GM18499 (cell line): ENCODE data around the gene RYK.

Experiments used
- ATAC-seq: cut with Tn5 transposase; IDR thresholded peaks from one replicate; pipeline ENCODE4 v1.9.1; 2021; ENCODE audit warnings: moderate number of reproducible peaks; ENCODE audit not compliant: insufficient read depth, unreplicated experiment

The RYK gene

DNA sequence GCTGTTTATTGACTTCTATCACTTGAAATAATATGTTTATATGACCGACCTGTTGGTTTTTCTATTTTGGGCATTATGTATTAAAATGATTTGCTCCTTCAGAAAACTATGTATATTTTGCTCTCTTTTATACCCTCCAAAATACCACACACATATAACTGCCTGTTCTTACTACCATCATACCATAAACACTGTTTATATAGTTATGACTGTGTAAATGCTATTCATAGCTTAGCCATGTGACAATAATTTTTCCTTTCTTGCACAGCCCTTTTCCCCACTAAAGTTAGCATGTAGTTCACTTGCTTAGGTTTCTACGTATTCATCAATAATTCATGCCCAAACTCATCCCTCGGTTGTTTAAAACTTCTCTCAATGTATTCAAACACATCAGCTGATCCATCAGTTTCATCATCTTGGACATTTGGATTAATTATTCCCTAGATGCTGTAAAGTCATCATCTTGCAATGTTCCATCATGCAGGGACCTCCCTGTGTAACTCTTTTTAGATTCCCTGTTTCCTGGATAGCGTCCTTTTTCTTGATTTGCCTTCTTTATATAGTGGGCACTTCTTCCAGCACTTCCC, 8.2 kb upstream of the RYK start:
- no peak for ATAC-seq

DNA sequence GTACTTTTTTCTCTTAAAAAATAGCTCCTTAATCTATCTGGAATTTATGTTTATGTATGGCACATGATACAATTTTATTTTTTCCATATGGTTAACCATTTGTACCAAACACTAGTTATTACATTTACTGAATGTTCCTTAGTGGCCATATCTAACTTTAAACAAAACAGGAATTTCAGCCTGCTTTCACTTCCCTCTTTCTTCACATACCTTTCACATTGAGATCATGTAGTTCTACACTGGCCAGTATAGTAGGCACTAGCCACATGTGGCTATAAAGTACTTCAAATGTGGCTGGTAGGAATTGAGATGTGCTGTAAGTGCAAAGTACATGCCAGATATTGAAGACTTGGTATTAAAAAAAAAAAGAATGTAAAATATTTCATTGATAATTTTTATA, 4.7 kb upstream of the RYK start:
- no peak for ATAC-seq

DNA sequence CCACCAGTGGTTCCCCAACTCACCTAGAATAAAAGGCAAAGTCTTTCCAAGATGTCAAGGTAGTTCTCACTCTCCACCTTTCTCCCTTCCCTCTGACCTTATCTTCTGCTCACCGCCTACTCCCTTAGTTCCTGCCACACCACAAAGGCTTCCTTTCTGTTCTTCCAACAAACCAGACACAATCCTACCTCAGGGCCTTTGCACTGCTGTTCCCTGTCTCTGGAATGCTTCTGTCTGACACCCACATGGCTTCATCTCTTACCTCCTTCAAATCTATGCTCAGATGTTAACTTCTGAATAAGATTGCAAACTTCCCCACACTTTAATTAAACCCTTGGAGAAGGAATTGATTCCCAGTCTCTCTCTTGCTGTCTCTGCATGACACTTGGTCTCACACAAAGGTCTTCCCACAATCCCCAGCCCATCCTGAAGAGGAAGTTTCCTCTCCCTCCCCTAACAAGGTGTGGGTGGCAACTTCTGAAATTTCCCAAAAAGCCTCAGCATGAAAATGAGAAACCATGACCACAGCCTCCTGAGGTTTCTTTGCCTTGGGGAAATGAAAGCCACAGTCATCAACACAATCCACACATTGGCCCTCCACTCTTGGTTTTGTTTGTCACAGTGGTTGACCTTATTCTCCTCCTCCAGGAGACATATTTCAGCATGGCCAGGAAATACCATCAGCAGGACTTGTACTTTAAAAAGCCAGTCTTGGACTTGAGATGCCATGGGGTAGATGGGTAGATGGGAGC, 3.0 kb upstream of the RYK start:
- ATAC-seq: no peak

DNA sequence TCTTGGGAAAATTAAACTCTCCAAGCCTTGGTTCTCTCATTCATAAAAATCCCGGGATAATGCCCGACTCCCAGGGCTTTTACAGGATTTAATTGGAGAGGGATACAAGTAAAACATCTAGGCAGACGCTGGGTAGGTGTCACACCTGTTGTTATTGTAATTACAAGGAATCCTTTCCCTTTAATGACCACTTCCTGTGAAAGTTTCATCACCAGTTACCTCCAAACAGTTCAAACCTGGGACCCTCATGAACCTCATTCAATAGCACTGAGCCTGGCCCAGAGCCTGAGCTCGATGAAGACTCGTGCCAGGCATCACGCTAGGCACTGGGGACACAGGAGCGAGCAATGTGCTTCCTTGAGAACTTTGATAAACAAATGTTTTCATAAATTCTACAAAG, 2.1 kb upstream of the RYK start:
- ATAC-seq: no peak

DNA sequence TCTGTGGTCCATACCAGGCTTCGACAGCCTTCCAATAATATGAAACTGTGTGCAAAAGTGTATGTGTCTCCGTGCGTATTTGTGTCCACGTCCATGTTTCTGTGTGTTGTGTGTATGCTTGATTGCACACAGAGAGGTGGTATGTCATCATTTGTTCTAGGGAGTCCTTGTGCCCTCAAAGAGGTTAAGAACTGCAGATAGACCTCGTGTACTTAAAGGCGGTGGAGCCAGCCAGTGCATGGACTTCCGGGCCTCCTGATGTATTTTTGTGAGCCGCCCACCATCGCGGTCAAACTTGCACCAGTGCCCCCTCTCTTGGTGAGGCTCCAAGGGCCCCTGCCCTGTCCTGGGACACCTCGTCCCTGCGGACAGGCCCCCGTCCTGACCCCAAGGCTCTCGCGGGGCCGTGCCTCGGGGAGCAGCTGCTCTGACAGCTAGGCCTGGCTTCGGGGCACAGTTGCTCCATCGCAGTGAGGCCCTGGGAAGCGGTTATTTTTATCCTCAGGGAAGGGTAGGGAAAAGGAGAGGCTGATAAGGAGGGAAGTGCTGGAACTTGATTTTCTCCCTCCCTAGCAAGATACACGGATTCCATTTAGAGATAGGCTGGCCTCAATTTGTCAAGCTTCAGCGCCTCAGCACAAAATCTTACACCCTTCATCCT, 1.2 kb upstream of the RYK start:
- no peak for ATAC-seq

DNA sequence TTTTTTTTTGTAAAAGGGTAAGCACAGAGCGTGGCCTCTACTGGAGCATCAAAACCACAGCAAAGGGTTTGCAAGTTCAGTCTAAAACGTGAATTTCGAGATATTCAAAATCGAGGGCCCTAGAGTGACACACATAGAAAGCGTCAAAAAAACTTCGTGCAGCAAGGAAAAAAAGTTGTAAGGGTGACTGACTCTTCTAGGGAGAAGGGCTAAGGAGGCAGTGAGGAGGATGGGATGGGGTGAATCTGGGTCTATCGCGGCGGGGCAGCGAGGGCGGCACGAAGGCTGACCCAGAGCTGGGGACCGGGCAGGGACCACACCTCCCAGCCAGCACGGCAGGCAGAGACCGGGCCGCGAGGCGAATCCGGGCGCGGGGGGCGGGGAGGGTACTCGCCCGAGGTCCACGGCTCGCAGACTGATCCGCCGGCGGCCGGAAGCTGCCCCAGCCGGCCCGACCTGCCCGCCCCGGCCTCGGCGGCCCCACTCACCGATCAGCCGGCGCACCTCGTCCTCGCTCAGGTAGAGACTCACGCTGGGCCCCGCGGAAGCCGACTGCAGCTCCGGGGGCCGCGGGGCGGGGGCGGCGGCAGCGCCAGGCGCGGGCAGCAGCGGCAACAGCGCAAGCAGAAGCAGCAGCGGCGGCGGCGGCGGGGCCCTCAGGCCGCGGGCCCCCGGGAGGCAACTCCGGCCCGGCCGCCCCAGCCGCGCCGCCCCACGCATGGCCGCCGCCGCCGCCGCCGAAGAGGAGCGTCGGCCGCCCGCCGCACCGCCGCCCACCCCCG, 533 bp downstream of the RYK start:
- peak; percentile 28 for ATAC-seq

DNA sequence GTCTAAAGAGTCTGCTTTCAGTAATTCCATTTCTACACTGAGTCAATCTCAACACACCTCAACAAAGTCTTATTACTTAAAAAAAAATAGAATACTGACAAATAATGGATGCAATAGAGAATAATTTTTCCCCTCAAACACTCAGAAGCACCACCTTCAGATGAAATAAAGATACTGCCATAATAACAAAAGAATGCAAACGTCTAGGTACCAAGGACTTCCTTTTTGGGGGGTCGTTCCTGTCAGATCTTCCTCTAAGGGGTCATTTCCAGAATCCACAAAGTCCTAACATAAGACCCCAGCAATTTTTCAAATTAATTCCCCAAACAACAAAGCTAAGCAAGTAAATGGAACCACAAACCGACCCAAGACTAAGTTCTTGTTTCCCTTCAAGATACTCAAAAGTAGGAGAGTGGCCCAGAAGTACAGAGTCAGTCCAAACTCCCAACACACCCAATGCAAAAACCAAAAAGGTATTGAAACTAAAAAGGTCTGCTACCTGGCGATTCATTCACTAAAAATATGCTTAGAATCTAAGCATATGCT, 1.3 kb downstream of the RYK start:
- no peak for ATAC-seq

DNA sequence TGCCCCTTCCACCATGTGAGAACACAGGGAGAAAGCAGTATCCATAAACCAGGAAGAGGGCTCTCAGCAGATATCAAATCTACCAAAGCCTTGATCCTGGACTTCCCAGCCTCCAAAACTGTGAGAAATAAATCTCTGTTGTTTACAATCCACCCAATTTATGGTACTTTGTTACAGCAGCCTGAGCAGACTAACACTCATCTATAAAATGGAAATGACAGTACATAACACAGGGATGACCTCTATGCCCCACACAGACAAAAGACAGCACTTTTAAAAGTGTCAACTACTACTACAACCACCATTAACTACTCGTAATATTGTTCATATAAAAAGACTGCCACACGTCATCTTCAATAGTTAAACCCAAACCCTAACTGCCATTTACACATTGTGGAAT, 5.7 kb downstream of the RYK start:
- ATAC-seq: no peak

DNA sequence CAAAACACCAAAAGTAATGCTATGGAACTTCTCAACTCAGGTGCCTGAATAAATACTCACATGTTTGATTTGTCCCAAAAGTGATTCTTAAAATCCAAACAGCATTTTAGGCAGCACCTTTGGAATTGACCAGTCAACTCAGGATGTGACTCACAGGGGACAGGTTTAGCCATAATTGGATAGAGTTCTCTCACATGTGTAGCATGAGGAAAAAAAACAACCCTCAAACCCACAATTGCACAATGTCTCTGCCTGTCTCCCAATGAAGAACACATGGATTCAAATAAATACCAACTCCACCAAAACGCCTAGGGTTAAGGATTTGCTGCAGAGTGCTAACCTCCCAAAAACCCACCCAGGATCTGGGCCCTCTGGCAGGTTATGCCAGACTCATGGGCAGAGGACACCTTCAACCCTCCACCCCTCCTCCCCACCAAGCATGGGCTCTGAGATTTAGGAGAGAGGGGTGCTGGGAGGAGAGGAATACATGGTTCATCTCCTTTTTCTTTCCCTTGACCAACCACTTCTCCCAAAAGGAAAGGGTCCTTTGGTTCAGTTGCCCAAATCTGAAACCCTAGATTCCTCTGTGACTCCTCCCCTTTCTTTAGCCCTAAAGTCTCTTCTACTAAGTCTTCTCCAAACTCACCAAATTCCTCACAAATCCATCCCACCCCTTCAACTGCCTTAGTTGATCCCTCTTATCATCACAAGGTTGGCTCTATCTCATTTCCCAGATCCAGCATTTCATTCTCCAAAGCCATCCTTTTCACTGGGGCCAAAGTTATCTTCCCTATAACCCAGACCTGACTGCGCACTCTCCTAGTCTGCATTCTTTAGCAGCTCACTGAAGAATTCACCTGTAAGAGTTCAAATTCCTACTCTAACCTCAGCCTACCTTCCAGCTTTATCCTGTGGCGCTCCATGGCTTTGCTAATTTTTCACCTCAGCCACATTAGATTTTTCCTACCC, 7.7 kb downstream of the RYK start:
- ATAC-seq: no peak

DNA sequence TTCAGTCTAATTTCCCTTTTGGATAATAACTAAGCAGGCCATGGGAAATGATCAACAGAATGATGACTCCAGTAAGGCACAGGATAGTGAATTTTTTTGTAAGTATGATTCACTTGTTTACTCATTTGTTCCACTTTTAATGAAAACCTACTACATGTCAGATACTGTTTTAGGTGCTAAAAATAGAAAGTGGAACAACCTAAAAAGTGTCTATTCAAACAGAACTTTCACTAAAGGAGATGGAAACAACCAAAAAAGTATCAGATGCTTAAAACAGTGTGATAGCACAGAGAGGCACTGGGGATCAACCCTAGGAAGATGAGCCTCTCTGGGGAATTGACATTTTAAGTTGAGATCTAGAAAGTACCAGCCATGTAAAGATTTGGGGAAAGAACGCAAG, 11.1 kb downstream of the RYK start:
- peak; percentile 72 for ATAC-seq

DNA sequence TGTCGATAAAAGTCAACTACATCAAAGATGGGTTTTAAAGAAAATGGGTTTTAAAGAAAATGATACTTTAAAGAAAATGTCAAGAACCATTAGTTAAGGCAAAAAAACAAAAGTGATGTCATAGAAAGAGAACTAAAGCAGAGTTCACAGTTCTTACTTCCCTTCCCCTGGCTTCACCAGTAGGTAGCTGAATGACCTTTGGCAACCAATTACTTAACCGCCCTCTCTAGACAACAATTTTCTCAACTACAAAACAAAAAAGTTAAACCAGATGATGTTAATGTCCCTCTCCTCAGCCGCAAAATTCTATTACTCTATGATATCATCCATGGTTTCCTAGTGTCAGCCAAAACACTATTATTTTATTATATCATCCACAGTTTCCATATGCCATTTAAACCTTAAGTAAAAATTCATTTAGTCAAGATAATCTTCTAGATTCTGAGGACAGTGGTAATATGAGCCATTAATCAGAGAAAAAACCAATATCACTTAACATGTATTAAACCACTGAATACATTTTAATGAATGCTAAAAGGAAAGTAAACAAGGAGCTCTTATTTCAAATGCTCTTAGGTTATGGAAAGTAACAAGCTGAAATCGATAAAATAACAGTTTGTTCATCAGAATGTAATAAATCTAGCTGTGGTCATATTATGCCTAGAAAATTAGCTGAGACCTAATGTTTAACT, 13.1 kb downstream of the RYK start:
- ATAC-seq: no peak

DNA sequence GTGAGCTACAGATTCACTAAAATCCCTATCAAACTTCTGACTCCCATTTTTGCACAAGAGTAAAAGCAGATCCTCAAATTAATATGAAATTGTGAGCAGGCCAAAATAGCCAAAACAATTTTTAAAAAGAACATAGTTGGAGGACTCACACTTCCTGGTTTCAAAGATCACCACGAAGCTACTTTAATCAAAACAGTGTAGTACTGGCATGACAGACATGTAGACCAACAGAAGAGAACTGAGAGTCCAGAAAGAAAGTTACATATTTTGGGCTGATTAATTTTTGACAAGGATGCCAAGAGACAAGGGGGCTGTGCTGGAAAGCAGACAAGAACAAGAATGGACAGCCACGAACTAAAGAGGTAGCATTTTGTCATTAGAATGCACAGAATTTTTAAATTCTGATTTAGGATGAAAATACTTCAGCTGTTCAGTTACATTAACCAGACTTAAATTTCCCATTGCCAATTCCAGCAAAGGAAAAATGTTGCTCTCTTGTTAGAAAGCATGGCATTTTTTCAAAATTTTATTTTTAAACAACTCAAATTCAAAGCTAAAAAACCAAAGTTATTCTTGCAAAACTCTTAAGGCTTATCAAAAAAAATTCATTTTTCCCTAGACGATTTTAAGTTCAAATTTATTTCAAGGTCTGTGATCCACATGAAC, 14.0 kb downstream of the RYK start:
- no peak for ATAC-seq

DNA sequence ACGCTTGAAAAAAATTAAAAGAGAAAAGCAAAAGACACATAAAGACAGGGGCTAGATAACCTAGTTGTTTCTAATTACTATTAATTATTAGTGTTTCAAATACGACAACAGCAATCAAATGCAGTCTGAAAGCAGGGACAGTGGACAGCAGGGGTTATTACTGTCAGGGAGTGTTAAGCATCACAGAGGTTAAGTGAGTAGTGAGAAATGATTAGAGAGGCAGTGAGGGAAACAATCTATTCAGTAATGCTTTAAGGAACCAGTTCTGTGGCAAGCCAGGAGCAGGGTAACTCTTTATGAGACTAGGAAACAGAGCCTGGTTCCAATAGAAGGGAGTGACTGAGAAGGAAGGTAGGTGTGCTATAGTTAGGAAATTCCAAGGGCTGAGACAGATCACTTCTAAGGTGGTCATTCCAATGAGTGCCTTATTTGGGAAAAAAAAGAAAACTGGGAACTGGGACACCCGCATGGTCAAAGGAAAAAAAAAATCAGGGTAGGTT, 15.0 kb downstream of the RYK start:
- ATAC-seq: no peak

DNA sequence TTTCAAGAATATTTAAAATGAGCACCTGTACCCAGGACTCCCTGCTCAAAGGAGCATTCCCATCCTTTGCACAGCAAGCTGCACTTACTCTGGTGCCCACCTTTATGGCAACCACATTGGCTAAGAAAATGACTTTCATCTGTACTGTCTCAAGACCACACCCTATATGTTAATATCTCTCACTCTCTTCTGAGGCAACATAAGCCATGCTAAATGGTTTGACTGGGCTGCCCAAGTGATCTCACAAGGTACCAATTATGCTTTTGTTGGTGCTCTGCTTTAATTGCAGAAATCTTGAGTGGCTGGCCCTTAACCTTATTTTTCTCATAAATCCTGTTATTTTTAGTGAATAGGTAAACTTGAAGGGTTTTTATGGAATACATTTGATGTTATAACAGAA, 17.7 kb downstream of the RYK start:
- ATAC-seq: no peak

DNA sequence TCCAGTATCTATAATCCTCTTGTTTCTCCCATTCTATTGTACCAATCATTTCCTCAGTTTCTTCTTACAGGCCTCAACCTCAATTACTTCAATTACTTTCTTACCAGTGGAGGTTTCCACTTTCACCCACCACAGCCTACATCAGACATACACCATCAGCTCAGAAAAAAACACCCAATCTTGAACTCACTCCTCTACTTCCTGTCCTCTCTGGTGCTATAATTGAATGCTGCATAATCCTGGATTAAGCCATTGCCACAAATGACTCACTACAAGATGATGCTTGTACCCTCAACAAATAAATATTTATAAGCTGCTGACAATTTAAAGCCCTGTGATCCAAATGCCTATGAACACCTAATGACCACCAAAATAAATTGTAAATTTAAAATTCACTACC, 18.5 kb downstream of the RYK start:
- no peak for ATAC-seq

DNA sequence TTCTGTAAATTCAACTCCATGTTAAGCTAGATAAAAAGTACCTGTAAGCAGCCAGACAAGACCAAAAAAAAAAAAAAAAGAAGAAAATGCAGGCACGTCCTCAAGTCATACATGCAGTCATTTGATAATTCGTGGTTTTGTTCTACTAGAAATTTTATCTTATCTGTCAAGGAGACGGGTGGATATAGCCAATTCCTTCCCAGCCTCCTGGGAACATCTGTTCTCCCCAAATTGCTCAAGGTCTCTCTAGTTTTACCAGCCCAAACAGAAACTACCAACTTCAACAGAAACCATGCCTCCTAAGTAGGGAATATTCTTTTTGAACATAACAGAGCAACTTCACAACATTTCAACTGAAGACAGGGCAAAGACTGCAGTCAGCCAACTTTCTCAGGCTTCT, 19.5 kb downstream of the RYK start:
- ATAC-seq: no peak

DNA sequence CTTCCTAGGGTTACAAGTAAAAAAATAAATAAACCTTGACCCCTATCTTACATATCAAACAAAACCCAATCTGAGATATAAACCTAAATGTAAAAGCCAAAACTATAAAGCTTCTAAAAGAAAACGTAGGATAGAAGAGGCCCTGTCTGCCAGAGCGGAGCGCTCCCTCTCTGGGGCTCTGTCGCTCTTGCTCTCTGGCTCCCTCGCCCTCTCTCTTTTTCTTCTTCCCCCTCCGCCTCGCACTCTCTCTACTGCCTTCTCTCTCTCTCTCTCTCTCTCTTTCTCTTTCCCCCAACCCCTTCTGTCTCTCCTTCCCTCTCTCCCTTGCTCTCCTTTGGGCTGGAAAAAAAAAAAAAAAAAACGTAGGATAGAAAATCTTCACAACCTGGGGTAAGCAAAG, 21.6 kb downstream of the RYK start:
- no peak for ATAC-seq

DNA sequence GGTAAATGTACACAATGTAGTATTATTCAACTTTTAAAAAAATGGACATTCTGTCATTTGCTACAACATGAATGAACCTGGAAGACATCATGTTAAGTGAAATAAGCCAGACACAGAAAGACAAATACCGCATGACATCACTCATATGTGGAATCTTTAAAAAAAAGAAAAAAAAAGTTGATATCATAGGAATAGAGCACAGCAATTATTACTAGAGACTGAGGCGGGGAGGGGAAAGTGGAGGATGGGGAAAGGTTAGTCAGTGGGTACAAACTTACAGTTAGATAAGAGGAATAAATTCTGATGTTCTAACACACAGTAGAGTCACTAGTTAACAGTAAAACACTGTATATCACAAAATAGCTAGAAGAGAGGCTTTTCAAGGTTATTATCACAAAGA, 22.2 kb downstream of the RYK start:
- no peak for ATAC-seq
